HUES6 (cell line): ENCODE results near the gene PUS1.
"Not testable (repeated sequence)": the region's sequence is repeated elsewhere in the genome, so short reads cannot be mapped to it uniquely, and the experiment has no call there.

Source experiments
- H3K27ac ChIP-seq: 2 replicates; pipeline ENCODE4 v1.7.0; 2013; ENCODE audit warnings: low read depth, mild to moderate bottlenecking, low read length, inconsistent platforms
- H3K27me3 ChIP-seq: 2 replicates; pipeline ENCODE4 v1.6.1; 2013; ENCODE audit warnings: low read length; ENCODE audit not compliant: control insufficient read depth, insufficient read depth
- H3K36me3 ChIP-seq: 2 replicates; pipeline ENCODE4 v1.6.1; 2013; ENCODE audit warnings: low read length; ENCODE audit not compliant: control insufficient read depth, insufficient read depth
- H3K4me1 ChIP-seq: 2 replicates; pipeline ENCODE4 v1.6.1; 2013; ENCODE audit warnings: low read length; ENCODE audit not compliant: control insufficient read depth, insufficient read depth
- H3K4me3 ChIP-seq: 2 replicates; pipeline ENCODE4 v1.5.1; 2013; ENCODE audit warnings: low read depth, low read length
- H3K9ac ChIP-seq: one replicate; pipeline ENCODE4 v1.6.1; 2013; ENCODE audit warnings: mild to moderate bottlenecking, low read length
- H3K9me3 ChIP-seq: 2 replicates; pipeline ENCODE4 v1.6.1; 2013; ENCODE audit warnings: low read depth, low read length; ENCODE audit not compliant: control insufficient read depth, insufficient read depth

The PUS1 gene

GRCh38 chr12:131975228-131975627 is 46.2 kb downstream of the PUS1 start:
- Histone ChIP-seq H3K4me1 (no peaks in the 10 kb centered on the region), H3K36me3 (peaks cover 11% of the 10 kb centered on the region), H3K27ac (no peak overlapping the region), H3K27me3 (no peaks in the 10 kb centered on the region), H3K9ac (no peak overlapping the region), H3K9me3 (no peaks in the 10 kb centered on the region), H3K4me3 (no peak overlapping the region)

GRCh38 chr12:131979606-131980005 is 50.5 kb downstream of the PUS1 start:
- Histone ChIP-seq H3K27me3 (no peaks in the 10 kb centered on the region), H3K4me3 (no peak overlapping the region), H3K27ac (no peak overlapping the region), H3K4me1 (no peaks in the 10 kb centered on the region), H3K9ac (no peak overlapping the region), H3K36me3 (peaks cover 46% of the 10 kb centered on the region), H3K9me3 (no peaks in the 10 kb centered on the region)

DNA sequence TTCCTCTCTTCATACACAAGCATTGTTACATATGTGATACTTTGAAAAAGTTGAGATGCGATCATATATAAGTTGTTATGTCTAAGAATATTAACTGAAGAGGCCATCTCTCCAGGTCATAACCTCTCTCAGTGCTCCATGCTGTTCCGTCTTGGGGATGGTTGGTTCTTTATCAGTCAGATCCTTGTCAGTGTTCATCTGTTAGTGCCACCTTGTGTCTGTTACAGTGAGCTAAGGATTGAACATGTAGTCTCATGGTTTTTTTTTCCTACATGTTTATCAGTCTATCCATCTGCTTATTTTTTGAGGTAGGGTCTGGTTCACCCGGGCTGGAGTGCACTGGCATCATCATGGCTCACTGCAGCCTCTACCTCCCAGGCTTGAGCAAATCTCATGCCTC is 51.2 kb downstream of the PUS1 start:
- Histone ChIP-seq H3K4me3 (no peak overlapping the region), H3K27me3 (no peaks in the 10 kb centered on the region), H3K36me3 (peaks cover 50% of the 10 kb centered on the region), H3K4me1 (no peaks in the 10 kb centered on the region), H3K9ac (no peak overlapping the region), H3K9me3 (no peaks in the 10 kb centered on the region), H3K27ac (no peak overlapping the region)

DNA sequence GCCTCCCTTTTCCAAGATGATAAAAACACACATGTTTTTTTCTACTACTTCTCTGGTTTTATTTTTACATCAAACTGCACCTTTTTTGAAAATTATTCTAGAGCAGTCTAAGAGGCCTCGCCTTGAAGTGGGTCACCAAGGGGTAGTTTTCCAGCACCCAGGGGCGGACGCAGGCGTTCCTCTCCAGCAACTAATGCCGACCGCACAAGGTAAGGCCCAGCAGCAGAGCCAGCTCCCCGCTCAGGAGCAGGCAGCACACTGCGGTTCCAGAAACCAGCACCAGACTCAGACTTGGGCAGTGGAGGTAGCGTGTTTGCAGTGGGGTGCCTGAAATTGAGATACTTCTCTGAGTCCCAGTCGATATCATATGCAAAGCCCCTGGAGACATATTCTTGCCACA is 52.3 kb downstream of the PUS1 start:
- H3K27me3 ChIP-seq, result no peaks in the 10 kb centered on the region
- no peak overlapping the region for H3K9ac ChIP-seq
- no peaks in the 10 kb centered on the region for H3K9me3 ChIP-seq
- H3K36me3 ChIP-seq, result peaks cover 56% of the 10 kb centered on the region
- H3K4me1 ChIP-seq, result peaks cover 2% of the 10 kb centered on the region; the same call in 1 of the 2 replicates
- H3K4me3 ChIP-seq, result no peak overlapping the region
- H3K27ac ChIP-seq, result no peak overlapping the region

DNA sequence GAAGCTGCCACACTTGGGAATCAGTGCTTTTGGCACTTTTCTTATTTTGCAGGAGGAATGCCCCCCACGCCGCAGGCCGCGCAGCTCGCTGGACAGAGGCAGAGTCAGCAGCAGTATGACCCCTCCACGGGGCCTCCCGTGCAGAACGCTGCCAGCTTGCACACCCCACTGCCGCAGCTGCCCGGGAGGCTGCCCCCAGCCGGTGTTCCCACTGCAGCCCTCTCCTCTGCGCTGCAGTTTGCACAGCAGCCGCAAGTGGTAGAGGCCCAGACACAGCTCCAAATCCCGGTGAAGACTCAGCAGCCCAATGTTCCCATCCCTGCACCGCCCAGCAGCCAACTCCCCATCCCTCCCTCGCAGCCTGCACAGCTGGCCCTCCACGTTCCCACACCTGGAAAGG is 53.0 kb downstream of the PUS1 start:
- Histone ChIP-seq H3K36me3 (peaks cover 60% of the 10 kb centered on the region), H3K9me3 (no peaks in the 10 kb centered on the region), H3K4me3 (no peak overlapping the region), H3K27me3 (no peaks in the 10 kb centered on the region), H3K27ac (no peak overlapping the region), H3K4me1 (peaks cover 9% of the 10 kb centered on the region; the same call in 1 of the 2 replicates), H3K9ac (no peak overlapping the region)

GRCh38 chr12:131983026-131983425 is 54.0 kb downstream of the PUS1 start:
- H3K4me1 ChIP-seq, result peaks cover 18% of the 10 kb centered on the region; the same call in 1 of the 2 replicates
- peaks cover 69% of the 10 kb centered on the region for H3K36me3 ChIP-seq
- no peaks in the 10 kb centered on the region for H3K27me3 ChIP-seq
- H3K4me3 ChIP-seq, result no peak overlapping the region
- no peaks in the 10 kb centered on the region for H3K9me3 ChIP-seq
- H3K9ac ChIP-seq, result no peak overlapping the region
- no peak overlapping the region for H3K27ac ChIP-seq

DNA sequence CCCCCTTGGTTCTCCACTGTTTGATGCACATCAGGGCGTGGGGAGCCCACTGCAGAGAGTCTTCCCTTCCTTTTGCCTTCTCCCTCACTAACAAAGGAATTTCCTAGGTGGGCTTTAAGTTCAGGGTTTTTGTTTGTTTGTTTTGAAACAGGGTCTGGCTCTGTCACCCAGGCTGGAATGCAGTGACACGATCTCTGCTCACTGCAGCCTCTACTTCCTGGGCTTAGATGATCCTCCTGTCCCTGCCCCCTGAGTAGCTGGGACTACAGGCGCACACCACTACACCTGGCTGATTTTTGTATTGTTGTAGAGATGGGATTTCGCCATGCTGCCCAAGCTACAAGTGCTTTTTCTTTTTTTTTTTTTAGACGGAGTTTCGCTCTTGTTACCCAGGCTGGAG is 54.5 kb downstream of the PUS1 start:
- Histone ChIP-seq H3K9ac (no peak overlapping the region), H3K27me3 (no peaks in the 10 kb centered on the region), H3K36me3 (peaks cover 74% of the 10 kb centered on the region), H3K27ac (no peak overlapping the region), H3K4me1 (peaks cover 23% of the 10 kb centered on the region; the same call in 1 of the 2 replicates), H3K4me3 (no peak overlapping the region), H3K9me3 (no peaks in the 10 kb centered on the region)

DNA sequence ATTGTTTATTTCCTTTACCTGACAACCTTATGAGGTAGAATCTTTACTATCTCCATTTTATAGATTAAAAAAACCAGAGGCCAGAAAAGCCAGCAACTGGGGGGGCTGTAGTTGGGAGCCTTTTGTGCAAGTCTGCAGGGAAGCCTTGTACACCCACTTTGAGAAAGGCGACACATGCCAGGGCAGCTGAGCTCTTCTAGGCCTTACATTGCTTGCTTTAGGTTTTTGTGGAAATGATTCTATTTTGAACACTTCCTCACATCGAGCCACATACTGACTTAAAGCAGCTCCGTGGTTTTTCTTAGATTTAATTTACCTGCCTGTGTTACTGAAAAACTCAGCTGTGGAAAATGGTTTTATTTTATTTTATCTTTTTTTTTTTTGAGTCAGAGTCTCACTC is 55.3 kb downstream of the PUS1 start:
- Histone ChIP-seq H3K9ac (no peak overlapping the region), H3K4me1 (peaks cover 31% of the 10 kb centered on the region; the same call in 1 of the 2 replicates), H3K27ac (no peak overlapping the region), H3K27me3 (no peaks in the 10 kb centered on the region), H3K9me3 (no peaks in the 10 kb centered on the region), H3K36me3 (peaks cover 82% of the 10 kb centered on the region), H3K4me3 (no peak overlapping the region)

GRCh38 chr12:131985510-131985875 is 56.4 kb downstream of the PUS1 start:
- peaks cover 43% of the 10 kb centered on the region for H3K4me1 ChIP-seq
- H3K36me3 ChIP-seq, result peaks cover 71% of the 10 kb centered on the region
- H3K9me3 ChIP-seq, H3K27ac ChIP-seq, H3K27me3 ChIP-seq, H3K9ac ChIP-seq, H3K4me3 ChIP-seq: not testable (repeated sequence)

DNA sequence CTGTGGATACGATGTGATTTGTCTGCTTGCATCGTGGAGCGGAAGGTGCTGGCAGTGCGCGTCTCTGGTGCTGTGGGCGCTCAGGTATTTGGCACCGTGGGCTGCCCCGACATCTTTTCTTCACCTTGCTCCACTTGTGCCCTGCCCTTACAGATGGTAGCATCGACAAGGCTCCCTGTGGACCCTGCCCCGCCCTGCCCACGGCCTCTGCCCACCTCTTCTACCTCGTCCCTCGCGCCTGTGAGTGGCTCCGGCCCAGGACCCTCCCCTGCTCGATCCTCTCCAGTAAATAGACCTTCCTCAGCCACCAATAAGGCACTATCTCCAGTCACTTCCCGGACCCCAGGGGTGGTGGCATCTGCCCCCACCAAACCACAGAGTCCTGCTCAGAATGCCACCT is 57.3 kb downstream of the PUS1 start:
- Histone ChIP-seq H3K27ac (peak overlapping the region; percentile 44; the same call in 1 of the 2 replicates), H3K9me3 (no peaks in the 10 kb centered on the region), H3K4me1 (peaks cover 51% of the 10 kb centered on the region), H3K27me3 (no peaks in the 10 kb centered on the region), H3K4me3 (no peak overlapping the region), H3K9ac (peak overlapping the region; percentile 17), H3K36me3 (peaks cover 72% of the 10 kb centered on the region)

DNA sequence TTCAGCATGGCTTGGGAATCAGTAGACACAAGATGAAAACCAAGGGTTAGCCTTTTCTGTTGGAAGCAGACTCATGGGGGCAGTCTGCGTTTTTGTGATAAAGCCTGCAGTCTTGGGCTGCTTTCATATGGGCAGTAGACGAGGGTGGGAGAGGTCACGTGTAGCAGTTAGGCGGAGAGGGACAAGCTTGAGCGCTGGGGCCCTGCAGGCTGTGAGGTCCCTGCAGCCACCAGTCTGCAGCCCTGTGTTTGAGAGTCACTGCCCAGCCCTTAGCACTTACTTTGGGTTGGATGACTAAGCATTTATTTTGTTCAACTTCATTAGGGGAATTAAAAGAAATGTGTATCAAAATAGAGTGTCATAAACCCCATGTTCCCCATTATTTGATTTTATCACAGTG is 57.8 kb downstream of the PUS1 start:
- Histone ChIP-seq H3K4me1 (peaks cover 52% of the 10 kb centered on the region), H3K4me3 (no peak overlapping the region), H3K9me3 (no peaks in the 10 kb centered on the region), H3K9ac (peak overlapping the region; percentile 17), H3K27ac (peak overlapping the region; percentile 44; the same call in 1 of the 2 replicates), H3K36me3 (peaks cover 70% of the 10 kb centered on the region), H3K27me3 (no peaks in the 10 kb centered on the region)

- Histone ChIP-seq H3K4me1 (peaks cover 52% of the 10 kb centered on the region), H3K27ac (peak overlapping the region; percentile 44; the same call in 1 of the 2 replicates), H3K4me3 (no peak overlapping the region), H3K27me3 (no peaks in the 10 kb centered on the region), H3K9ac (peak overlapping the region; percentile 36), H3K9me3 (no peaks in the 10 kb centered on the region), H3K36me3 (peaks cover 70% of the 10 kb centered on the region)
Observed at GRCh38 chr12:131987552-131987951, 58.5 kb downstream of the PUS1 start.
